ENCODE data around the gene SLX4IP.
"Not testable (repeated sequence)": the region's sequence is repeated elsewhere in the genome, so short reads cannot be mapped to it uniquely, and the experiment has no call there.

The SLX4IP gene

GRCh38 chr20:10595985-10596384 lies 160.9 kb downstream of the SLX4IP start:
- in situ Hi-C loops (cut with MboI; ENCODE audit: low sequenced_read_pairs) = no loop called here

DNA sequence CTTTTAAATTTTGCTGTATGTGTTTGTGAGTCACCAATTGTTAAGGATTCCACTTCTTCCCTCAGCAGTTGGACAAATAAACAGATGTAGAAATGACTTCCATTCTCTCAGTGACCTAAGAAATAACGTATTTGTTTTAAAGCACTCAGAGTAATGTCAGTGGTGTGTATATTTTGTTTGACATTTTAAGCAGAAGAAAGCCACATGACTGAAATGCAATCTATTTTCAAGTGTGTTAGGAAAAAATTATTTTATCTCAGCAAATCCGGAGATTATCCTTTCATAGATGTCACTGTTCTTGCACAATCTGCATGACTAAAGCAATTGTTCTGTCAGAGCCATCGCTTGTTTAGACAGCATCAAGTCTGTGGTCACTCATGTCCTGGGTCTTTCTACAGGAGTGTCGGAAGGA lies 161.6 kb downstream of the SLX4IP start:
- in situ Hi-C loops (cut with MboI; ENCODE audit: low sequenced_read_pairs) = no loop called here

- in situ Hi-C loops (cut with MboI; ENCODE audit: low sequenced_read_pairs) = no loop called here
Measured at GRCh38 chr20:10597637-10598036, 162.5 kb downstream of the SLX4IP start.

DNA sequence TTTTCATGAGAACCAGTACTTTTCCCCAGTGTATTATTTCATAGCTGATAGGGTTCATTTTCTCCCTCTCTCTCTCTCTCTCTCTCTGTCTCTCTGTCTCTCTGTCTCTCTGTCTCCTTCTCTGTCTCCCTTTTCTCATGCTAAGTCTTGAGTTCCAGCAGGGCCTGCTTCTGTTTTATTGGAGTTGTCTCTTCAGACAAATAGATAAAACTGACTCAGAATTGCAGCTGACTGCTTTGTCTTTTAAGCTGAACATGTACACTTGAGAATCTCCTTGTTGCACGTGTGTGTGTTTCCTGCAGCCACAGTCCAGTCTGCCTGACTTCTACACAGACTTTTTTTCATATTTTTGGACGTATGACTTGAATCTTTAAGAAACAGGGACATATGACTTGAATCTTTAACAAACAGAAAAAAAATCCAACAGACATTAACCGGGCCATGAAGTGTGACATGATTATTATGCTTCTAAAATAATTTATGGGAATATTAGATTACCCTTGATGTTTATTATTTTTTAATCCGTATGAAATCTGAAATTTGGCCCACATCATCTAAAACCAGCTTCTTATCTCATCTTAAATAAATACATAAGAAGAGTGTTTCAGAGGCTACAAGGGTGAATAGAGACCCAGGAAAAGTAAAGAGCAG lies 167.2 kb downstream of the SLX4IP start:
- in situ Hi-C loops (cut with MboI; ENCODE audit: low sequenced_read_pairs) = no loop called here

DNA sequence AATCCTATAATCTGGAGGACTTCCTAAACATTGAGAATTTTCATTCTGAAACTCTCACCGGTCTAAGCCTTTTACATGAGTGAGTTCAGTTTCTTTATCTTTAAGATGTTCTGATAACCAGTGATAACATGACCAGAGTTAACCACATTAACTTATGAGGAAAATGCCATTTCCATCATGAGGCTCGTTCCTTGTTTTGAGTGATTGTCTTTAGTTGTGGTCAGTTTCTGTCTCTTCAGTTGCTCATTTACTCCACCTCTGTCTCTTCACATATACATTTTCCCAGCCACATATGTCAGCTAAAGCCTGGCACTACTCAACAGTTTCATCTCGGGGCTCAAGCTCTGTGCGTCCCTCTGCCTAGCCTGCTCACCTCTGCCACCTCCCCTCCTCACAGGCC lies 168.3 kb downstream of the SLX4IP start:
- in situ Hi-C loops (cut with MboI; ENCODE audit: low sequenced_read_pairs) = no loop called here

DNA sequence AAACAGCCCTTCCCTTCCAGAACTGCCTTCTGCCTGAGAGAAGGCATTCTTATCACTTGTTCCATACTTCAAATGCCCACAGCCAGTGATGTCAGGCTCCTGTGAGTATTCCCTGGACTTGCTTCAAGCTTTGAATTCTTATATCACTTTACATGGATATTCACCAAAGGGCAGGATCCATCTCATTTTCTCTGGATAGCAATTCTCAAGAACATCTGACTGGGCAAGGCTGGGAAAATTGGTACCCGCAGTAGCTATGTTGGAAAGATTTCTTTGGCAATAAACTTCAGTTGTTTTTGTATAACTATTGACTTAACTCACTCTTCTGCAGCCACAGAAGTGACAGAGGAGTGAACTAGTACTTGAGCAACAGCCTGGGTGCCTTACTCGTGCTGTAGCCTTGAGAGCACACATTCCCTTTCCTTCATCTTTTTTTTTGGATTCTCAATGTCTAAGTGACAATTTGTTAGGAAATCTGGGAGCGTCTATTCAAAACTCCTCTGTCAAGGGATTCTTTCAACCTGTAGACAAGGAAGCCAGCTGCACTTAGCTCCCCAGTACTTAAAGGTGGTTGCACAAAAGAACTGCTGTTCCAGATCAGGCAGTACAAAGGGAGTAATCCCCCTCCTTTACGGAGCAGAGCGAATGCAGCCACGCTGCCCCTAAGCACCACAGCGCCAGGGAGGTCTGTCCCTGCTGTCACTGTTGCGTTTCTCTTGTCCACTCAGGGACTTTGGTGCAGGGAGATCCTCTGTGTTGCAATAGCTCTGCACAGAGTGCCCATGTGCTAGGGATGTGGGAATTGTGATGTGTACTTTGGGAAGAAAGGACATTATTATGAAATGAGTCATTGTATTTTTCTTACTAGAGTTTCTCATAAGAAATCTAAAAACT lies 169.1 kb downstream of the SLX4IP start:
- in situ Hi-C loops (cut with MboI; ENCODE audit: low sequenced_read_pairs) = no loop called here

DNA sequence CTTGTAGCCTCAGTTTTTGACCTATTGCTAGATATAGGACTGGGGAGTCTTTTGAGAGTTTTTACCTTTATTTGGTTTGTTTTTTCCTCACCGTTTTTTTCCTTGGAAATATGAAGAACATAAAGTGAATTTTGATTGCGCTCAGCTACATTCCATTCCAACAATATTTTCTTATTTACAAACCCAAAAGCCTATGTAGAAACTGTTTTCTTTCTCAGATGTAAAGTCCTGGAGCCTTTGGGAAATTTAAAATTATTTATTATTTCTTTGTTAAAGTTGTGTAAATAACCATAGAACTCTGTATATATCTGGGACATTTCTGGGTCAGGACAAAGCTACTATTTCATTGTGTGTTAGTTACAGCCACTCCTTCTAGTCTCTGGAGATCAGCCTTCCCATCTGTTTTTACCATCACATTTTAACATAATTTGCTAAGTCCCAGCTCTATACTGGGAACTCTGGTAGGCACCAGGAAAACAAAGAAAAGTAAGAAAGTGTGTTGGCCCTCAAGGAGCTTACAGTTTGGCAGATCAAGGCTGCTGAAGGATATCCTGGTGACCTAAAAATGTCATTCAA lies 169.8 kb downstream of the SLX4IP start:
- in situ Hi-C loops (cut with MboI; ENCODE audit: low sequenced_read_pairs) = no loop called here

DNA sequence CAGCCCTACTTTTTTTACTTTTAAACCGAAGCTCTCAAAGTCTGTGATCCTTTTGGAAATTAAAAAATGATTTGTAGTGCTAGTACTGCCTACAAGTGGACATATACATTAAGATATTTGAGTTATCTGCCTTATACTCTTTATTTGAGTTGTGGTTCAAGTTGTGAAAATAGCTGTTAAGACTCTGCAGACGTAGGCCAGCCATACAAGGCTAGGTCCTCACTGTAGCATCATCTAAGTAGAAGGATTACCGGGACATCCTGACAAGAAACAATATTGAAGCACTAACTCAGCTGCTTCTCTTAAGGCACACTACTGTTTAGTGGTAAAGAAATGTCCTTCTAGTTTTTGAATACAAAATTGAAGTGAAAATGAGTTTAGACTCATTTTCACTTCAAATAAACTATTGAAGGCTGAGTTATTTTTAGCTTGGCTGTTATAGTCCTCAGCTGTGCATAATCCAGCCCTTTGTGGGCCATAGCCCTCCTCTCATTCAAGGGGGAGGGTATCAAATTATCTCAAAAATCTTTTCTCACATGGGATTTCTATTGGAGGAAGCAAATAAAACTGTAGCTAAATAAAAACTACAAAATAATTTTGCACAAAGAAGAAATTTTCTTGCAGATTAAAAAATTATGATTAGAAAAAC lies 170.6 kb downstream of the SLX4IP start:
- in situ Hi-C loops (cut with MboI; ENCODE audit: low sequenced_read_pairs) = no loop called here

- in situ Hi-C loops (cut with MboI; ENCODE audit: low sequenced_read_pairs) = no loop called here
Measured at GRCh38 chr20:10609276-10609675, 174.2 kb downstream of the SLX4IP start.

DNA sequence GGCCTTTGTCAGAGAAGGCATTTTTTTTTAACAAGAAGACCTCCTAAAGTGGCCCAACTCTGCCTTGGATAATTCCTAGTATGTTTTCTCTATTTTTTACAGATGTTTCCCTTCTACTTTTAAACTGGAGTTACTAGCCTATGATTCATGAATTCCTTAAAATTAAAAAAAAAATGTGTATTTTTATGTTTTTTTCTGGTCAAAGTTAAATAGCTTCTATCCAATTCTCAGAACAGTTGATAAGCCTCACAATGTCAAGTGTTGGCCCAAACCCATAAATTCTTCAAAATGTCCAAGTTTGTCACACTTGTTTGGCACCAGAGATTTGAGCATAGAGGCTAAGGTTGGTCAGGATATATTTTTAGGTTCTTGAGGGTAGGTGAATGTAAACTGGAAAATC lies 174.7 kb downstream of the SLX4IP start:
- in situ Hi-C loops (cut with MboI; ENCODE audit: low sequenced_read_pairs) = no loop called here

DNA sequence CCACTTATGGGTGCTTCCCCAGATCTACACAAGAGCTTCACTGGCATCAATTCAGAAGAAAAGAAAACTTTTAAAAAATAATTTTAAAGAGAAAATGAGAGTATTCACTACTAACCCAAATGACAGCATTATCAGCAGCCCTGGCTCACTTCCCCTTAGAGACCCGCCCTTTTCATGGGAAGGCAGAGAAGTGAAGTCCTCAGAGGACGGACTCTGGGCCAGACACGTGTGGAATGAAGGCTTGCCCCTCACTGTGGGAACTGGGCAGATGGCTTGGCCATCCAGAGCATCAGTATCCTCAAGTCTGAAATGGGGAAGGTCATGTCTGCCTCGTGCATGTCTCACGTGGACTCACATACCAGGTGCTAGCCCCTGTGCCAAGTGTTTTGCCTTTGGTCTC lies 175.1 kb downstream of the SLX4IP start:
- in situ Hi-C loops (cut with MboI; ENCODE audit: low sequenced_read_pairs) = no loop called here

DNA sequence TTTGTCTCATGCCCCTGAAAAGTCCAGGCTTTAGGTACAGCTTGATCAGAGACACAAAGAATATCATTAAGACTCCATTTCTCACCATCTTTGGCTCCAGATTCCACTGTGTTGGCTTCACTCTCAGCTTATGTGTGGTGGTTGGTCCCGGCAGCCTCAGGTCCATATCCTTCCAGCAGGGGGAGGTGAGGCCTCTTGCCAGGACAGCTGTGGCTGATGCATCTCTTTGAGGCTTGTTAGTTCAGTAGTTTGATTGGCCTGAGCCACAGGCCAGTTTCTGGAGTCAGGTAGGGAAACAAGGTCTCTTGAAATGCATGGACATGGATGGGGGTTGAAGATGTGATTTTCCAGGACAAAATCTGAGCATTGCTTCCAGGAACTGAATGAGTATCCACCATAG lies 176.3 kb downstream of the SLX4IP start:
- in situ Hi-C loops (cut with MboI; ENCODE audit: low sequenced_read_pairs) = no loop called here

DNA sequence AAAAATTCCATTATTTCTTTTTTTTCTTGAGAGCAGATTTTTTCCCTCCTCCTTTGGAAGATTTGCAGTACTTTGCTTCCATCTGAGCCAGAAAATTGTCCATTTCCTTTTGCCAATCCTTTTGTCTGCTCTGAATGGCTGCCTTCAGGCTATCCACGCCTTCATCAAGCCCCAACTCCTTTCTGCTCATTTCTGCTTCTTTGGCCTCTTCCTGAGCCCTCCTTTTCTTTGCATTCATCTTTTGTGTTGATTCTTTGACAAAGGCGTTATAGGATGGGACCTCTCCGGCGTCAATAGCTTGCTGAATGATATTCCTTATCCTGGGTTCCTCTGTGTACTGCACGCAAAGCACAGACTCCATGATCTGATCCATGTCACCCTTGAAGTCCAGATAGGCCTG lies 178.3 kb downstream of the SLX4IP start:
- in situ Hi-C loops (cut with MboI; ENCODE audit: low sequenced_read_pairs) = not testable (repeated sequence)

GRCh38 chr20:10613911-10614310 lies 178.8 kb downstream of the SLX4IP start:
- in situ Hi-C loops (cut with MboI; ENCODE audit: low sequenced_read_pairs) = no loop called here

DNA sequence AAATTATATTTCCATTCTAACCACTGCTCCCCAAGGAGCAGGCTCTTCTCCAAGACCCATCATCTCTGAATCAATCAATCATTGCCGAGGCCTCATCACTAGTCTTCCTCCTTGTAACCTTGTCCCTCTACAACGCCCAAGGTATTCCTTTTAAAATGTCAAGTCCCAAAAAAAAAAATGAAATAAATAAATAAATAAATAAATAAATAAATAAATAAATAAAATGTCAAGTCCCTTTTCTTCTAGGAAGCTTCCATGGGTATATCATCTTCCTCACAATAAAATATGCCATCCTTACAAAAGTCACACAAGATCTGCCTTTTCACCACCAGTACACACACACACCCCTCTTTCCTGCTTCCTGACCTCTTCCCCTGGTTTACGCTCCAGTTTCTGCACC lies 181.1 kb downstream of the SLX4IP start:
- in situ Hi-C loops (cut with MboI; ENCODE audit: low sequenced_read_pairs) = no loop called here

DNA sequence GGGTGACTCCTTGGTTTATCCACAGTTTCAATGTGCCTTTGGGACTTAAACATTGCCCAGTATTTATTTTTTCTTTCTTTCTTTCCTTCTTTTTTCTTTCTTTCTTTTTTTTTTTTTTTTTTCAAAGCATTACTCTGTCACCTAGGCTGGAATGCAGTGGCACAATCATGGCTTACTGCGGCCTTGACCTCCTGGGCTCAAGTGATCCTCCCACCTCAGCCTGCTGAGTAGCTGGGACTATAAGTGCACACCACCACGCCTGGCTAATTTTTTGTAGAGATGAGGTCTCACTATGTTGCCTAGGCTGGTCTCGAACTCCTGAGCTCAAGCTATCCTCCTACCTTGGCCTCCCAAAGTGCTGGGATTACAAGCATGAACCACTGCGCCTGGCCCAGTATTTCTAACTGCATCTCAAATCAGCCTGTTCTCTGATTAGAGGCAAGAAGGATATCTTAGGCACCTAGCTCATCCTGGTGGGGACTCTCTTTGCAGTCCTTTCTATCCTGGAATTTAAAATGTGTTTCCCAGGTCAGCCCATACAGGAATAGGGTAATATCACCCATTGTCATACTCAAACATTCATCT lies 182.5 kb downstream of the SLX4IP start:
- in situ Hi-C loops (cut with MboI; ENCODE audit: low sequenced_read_pairs) = not testable (repeated sequence)

- in situ Hi-C loops (cut with MboI; ENCODE audit: low sequenced_read_pairs) = no loop called here
Measured at GRCh38 chr20:10618611-10619245, 183.6 kb downstream of the SLX4IP start.

- in situ Hi-C loops (cut with MboI; ENCODE audit: low sequenced_read_pairs) = no loop called here
Measured at GRCh38 chr20:10619427-10619826, 184.3 kb downstream of the SLX4IP start.

DNA sequence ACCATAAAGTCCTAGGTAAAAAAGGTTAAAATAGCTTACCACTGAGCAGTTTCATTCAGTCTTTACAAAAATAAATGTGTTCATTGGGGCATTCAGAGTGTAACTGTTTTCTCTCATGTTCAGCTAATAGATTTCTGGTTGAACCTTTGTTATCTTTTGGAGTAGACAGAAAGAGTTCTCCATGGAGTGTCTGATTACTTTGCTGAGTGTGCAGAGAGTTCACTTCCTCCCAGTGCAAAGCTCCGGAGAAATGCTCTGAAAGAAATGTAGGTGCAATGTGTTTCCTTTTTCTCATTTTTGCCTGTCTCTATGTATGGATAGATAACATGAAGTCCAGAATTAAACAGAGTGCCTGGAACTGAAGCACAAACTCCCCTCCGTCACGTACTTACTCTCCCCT lies 186.0 kb downstream of the SLX4IP start:
- in situ Hi-C loops (cut with MboI; ENCODE audit: low sequenced_read_pairs) = no loop called here

GRCh38 chr20:10622657-10623418 lies 187.7 kb downstream of the SLX4IP start:
- in situ Hi-C loops (cut with MboI; ENCODE audit: low sequenced_read_pairs) = no loop called here

Measured in hTERT RPE-1 (cell line).